Smooth muscle cell (in vitro differentiated cells): ENCODE measurements around the gene SH3PXD2B. TPM values are rescaled to one million over a fixed set of nuclear protein-coding genes. Genes with fewer than 3 reads are reported as not detected.
A peak's percentile ranks its signal among the peaks of the same experiment; 100 is the strongest.
"Not testable (repeated sequence)": the region's sequence is repeated elsewhere in the genome, so short reads cannot be mapped to it uniquely, and the experiment has no call there.

Source experiments
- DNase-seq: peaks from one replicate; lab custom pipeline; 2025; ENCODE audit not compliant: unreplicated experiment; lab: John Stamatoyannopoulos, UW
- H2AFZ ChIP-seq: fragments of 200-600 bp; sonication (generic); 2 replicates; pipeline ENCODE4 v1.6.0; 2016; ENCODE audit warnings: antibody characterized with exemption, low read depth, mild to moderate bottlenecking
- H3F3A ChIP-seq: fragments of 200-600 bp; sonication (generic); 2 replicates; pipeline ENCODE4 v1.6.0; 2017; ENCODE audit warnings: antibody characterized with exemption, low read depth
- H3K27ac ChIP-seq: fragments of 200-600 bp; sonication (generic); 2 replicates; pipeline ENCODE4 v1.5.1; 2016; ENCODE audit warnings: low read depth, mild to moderate bottlenecking
- H3K27me3 ChIP-seq: fragments of 200-600 bp; sonication (generic); 2 replicates; pipeline ENCODE4 v1.6.1; 2016; ENCODE audit warnings: low read depth, mild to moderate bottlenecking
- H3K36me3 ChIP-seq: fragments of 200-600 bp; sonication (generic); 2 replicates; pipeline ENCODE4 v1.5.1; 2016; ENCODE audit warnings: low read depth
- H3K4me1 ChIP-seq: fragments of 200-600 bp; sonication (generic); 2 replicates; pipeline ENCODE4 v1.5.1; 2016; ENCODE audit warnings: low read depth
- H3K4me2 ChIP-seq: fragments of 200-600 bp; sonication (generic); 2 replicates; pipeline ENCODE4 v1.6.0; 2016; ENCODE audit warnings: mild to moderate bottlenecking
- H3K4me3 ChIP-seq: fragments of 200-600 bp; sonication (generic); 2 replicates; pipeline ENCODE4 v1.5.1; 2016; ENCODE audit warnings: mild to moderate bottlenecking
- H3K79me2 ChIP-seq: fragments of 200-600 bp; sonication (generic); 2 replicates; pipeline ENCODE4 v1.6.0; 2016; ENCODE audit warnings: low read depth, mild to moderate bottlenecking
- H3K9ac ChIP-seq: fragments of 200-600 bp; sonication (generic); 2 replicates; pipeline ENCODE4 v1.6.0; 2016; ENCODE audit warnings: low read depth
- H3K9me3 ChIP-seq: fragments of 200-600 bp; sonication (generic); replicated peaks from 2 replicates; pipeline ENCODE4 v1.5.1; 2016; ENCODE audit warnings: low read depth
- H4K20me1 ChIP-seq: fragments of 200-600 bp; sonication (generic); 2 replicates; pipeline ENCODE4 v1.6.0; 2016; ENCODE audit warnings: low read depth
- WGBS: methylation state at CpG from one replicate; pipeline ENCODE4 v1.1.7; 2016; ENCODE audit warnings: low lambda C conversion rate; 5-methylcytosine and 5-hydroxymethylcytosine counted together
- polyA plus RNA-seq: library from polyadenylated mRNA; unstranded; fragments of >200 nt; fragmentation: Nextera tagmentation; extraction: Ambion mirVana; gene quantifications from 2 replicates; pipeline ENCODE4 v1.2.1, GENCODE V29; 2016
- total RNA-seq: library from RNA; depleted of rRNA; stranded (reverse); fragments of >200 nt; gene quantifications from 2 replicates; pipeline ENCODE4 v1.2.3, GENCODE V29; 2014
- TF ChIP-seq, protein P1 (sequence below): fragments of 200-600 bp; sonication (generic); IDR thresholded peaks from 2 replicates; pipeline ENCODE4 v1.5.1; 2017; ENCODE audit warnings: borderline replicate concordance, mild to moderate bottlenecking, antibody characterized with exemption; ENCODE audit not compliant: insufficient read depth, poor library complexity, severe bottlenecking

Gene SH3PXD2B
- total and polyA plus RNA-seq, 2 experiments from 2014 or later = 36.5 to 39.4 TPM

DNA sequence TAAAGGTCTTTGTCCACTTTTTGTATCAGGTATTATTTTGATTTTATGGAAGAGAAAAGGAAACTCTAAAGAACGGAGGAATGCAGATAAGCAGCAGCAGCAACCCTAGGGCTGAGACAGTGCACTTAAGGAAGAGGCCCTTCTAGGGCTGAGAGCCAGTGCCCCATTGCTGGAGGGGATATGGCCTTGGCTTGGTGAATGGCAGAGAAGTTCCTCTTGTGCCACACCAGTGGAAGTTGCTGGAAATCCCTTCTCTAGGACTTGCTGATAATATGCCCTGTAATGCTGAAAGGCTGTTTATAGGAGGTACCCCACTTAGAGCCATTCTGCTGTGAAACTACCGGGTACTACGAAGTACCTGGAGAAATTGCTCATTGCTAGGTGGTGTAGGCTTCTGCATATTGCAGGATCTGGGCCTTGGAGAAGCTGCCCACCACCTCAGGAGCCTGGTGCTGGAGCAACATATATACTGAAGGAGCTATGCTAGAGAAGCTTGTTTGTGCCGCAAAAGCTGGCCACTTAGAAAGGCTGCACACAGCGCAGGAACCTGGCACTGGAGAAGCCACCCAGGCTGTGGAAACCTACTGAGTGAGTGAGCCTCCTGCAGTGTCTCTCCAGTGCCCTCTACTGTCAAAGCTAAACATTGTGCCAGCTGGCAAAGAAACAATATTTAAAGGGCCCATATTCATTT, 161.1 kb downstream of the SH3PXD2B start:
- H3K4me3 ChIP-seq = no peak overlapping the region
- H3K27me3 ChIP-seq = no peaks in the 10 kb centered on the region
- no peak overlapping the region for H3K4me2 ChIP-seq
- H4K20me1 ChIP-seq = no peaks in the 10 kb centered on the region
- WGBS = 56% methylated on average over 5 of the region's 5 CpGs
- H3K4me1 ChIP-seq = no peaks in the 10 kb centered on the region
- no peaks in the 10 kb centered on the region for H3K79me2 ChIP-seq
- DNase-seq = no peak
- no peak overlapping the region for H2AFZ ChIP-seq
- H3K36me3 ChIP-seq = no peaks in the 10 kb centered on the region
- H3K27ac ChIP-seq = no peak overlapping the region
- H3K9ac ChIP-seq = no peak overlapping the region
- H3F3A ChIP-seq = no peaks in the 10 kb centered on the region
- no peaks in the 10 kb centered on the region for H3K9me3 ChIP-seq
- TF ChIP-seq, protein P1, sequence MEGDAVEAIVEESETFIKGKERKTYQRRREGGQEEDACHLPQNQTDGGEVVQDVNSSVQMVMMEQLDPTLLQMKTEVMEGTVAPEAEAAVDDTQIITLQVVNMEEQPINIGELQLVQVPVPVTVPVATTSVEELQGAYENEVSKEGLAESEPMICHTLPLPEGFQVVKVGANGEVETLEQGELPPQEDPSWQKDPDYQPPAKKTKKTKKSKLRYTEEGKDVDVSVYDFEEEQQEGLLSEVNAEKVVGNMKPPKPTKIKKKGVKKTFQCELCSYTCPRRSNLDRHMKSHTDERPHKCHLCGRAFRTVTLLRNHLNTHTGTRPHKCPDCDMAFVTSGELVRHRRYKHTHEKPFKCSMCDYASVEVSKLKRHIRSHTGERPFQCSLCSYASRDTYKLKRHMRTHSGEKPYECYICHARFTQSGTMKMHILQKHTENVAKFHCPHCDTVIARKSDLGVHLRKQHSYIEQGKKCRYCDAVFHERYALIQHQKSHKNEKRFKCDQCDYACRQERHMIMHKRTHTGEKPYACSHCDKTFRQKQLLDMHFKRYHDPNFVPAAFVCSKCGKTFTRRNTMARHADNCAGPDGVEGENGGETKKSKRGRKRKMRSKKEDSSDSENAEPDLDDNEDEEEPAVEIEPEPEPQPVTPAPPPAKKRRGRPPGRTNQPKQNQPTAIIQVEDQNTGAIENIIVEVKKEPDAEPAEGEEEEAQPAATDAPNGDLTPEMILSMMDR = peak; percentile 85

DNA sequence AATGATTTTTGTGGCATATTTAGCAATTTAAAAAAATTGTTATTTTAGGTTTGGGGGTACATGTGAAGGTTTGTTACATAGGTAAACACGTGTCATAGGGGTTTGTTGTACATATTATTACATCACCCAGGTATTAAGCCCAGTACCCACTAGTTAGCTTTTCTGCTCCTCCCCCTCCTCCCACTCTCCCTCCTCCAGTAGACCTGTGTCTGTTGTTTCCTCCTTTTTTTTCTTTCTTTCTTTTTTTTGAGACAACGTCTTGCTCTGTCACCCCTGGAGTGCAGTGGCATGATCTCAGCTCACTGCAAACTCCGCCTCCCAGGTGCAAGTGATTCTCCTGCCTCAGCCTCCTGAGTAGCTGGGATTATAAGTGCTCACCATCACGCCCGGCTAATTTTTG, 162.5 kb downstream of the SH3PXD2B start:
- not testable (repeated sequence) for H3K27me3 ChIP-seq, H3K9ac ChIP-seq, DNase-seq, H3K4me1 ChIP-seq, H2AFZ ChIP-seq, H4K20me1 ChIP-seq, H3K9me3 ChIP-seq, H3K36me3 ChIP-seq, H3K27ac ChIP-seq, H3F3A ChIP-seq, H3K79me2 ChIP-seq, H3K4me3 ChIP-seq, H3K4me2 ChIP-seq
- WGBS = 73% methylated on average over 5 of the region's 5 CpGs

DNA sequence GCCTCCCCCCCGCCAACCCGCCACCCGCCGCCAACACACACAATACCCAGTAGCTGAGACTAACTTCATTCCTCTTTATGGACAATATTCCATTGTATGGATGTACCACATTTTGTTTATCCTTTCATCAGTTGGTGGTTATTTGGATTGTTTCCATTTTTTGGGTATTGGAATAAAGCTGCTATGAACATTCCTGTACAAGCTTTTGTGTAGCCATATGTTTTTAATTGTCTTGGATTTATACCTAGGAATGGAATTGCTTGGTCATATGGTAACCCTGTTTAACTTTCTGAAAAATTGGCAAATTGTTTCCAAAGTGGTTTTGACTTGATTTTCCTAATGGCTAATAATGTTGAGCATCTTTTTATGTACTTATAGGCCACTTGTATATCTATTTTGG, 165.9 kb downstream of the SH3PXD2B start:
- WGBS = 100% methylated on average over 4 of the region's 4 CpGs
- H3K27ac ChIP-seq = no peak overlapping the region
- no peaks in the 10 kb centered on the region for H3K79me2 ChIP-seq
- DNase-seq = no peak
- no peaks in the 10 kb centered on the region for H3K27me3 ChIP-seq
- H2AFZ ChIP-seq = no peak overlapping the region
- H3K9me3 ChIP-seq = no peaks in the 10 kb centered on the region
- H3K4me1 ChIP-seq = peaks cover 5% of the 10 kb centered on the region
- no peaks in the 10 kb centered on the region for H3K36me3 ChIP-seq
- H3K4me2 ChIP-seq = no peak overlapping the region
- TF ChIP-seq, protein P1 = no peak
- H4K20me1 ChIP-seq = no peaks in the 10 kb centered on the region
- H3F3A ChIP-seq = no peaks in the 10 kb centered on the region
- no peak overlapping the region for H3K4me3 ChIP-seq
- H3K9ac ChIP-seq = no peak overlapping the region

DNA sequence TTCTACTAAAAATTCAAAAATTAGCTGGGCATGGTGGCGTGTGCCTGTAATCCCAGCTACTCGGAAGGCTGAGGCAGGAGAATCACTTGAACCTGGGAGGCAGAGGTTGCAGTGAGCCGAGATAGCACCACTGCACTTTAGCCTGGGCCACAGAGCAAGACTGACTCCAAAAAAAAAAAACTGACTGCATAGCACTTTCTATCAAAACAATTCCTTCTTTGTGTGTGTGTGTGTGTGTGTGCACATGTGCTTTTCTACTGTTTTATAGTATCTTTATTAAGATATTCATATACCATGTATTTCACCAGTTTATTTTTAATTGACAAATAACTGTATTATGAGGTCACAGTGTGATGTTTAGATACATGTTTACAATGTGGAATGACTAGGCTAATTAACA, 167.2 kb downstream of the SH3PXD2B start:
- H3K4me1 ChIP-seq, DNase-seq, H3K27me3 ChIP-seq, H3F3A ChIP-seq, H3K9me3 ChIP-seq, H3K4me3 ChIP-seq, H3K9ac ChIP-seq, H3K36me3 ChIP-seq, H2AFZ ChIP-seq, H4K20me1 ChIP-seq, H3K27ac ChIP-seq, H3K4me2 ChIP-seq: not testable (repeated sequence)
- peaks cover 13% of the 10 kb centered on the region for H3K79me2 ChIP-seq
- WGBS = 94% methylated on average over 3 of the region's 3 CpGs
